ENCODE measurements around the gene IQSEC3. TPM values are rescaled to one million over a fixed set of nuclear protein-coding genes. Genes with fewer than 3 reads are reported as not detected.
"Not testable (repeated sequence)": the region's sequence is repeated elsewhere in the genome, so short reads cannot be mapped to it uniquely, and the experiment has no call there.

Gene IQSEC3
- total RNA-seq, 2 donors from 2014 or later, result 0.39 to 0.67 TPM

GRCh38 chr12:184811-185575 is 118.4 kb downstream of the IQSEC3 start:
- TF ChIP-seq CTCF (IDR thresholded peaks at IDR 0.05), result no peak

GRCh38 chr12:185576-185955 is 119.0 kb downstream of the IQSEC3 start:
- DNase-seq (ENCODE audit: low spot score), result no peak
- Histone ChIP-seq H3K4me3 (no peak overlapping the region), H3K27ac (no peak overlapping the region), H3K36me3 (no peaks in the 10 kb centered on the region), H3K27me3 (no peaks in the 10 kb centered on the region), H3K9me3 (no peaks in the 10 kb centered on the region), H3K4me1 (peaks cover 0 to 16% of the 10 kb centered on the region in 2 donors)
- no peak for TF ChIP-seq CTCF (IDR thresholded peaks at IDR 0.05)

More at GRCh38 chr12:184811-185575, 118.4 kb downstream of the IQSEC3 start:
- no peak for DNase-seq (ENCODE audit: low spot score)
- H3K27ac ChIP-seq, result no peak overlapping the region
- no peak overlapping the region for H3K4me3 ChIP-seq
- peaks cover 0 to 19% of the 10 kb centered on the region in 2 donors for H3K4me1 ChIP-seq
- H3K9me3 ChIP-seq, result no peaks in the 10 kb centered on the region
- no peaks in the 10 kb centered on the region for H3K27me3 ChIP-seq
- no peaks in the 10 kb centered on the region for H3K36me3 ChIP-seq

GRCh38 chr12:186006-186625 is 119.5 kb downstream of the IQSEC3 start:
- no peak for DNase-seq (ENCODE audit: low spot score)
- Histone ChIP-seq H3K36me3 (no peaks in the 10 kb centered on the region), H3K4me1 (peaks cover 0 to 13% of the 10 kb centered on the region in 2 donors)

GRCh38 chr12:187986-188909 is 121.7 kb downstream of the IQSEC3 start:
- H3K4me3 ChIP-seq, result peak overlapping the region; percentile 32 to 54
- not testable (repeated sequence) for H3K27ac ChIP-seq; H3K4me1 ChIP-seq; DNase-seq (ENCODE audit: low spot score); H3K36me3 ChIP-seq; H3K9me3 ChIP-seq; H3K27me3 ChIP-seq

More at GRCh38 chr12:186006-186625, 119.5 kb downstream of the IQSEC3 start:
- Histone ChIP-seq H3K27ac (no peak overlapping the region), H3K4me3 (no peak overlapping the region), H3K27me3 (no peaks in the 10 kb centered on the region), H3K9me3 (no peaks in the 10 kb centered on the region)
- no peak for TF ChIP-seq CTCF (IDR thresholded peaks at IDR 0.05)

- no peaks in the 10 kb centered on the region for H3K9me3 ChIP-seq
- H3K4me3 ChIP-seq, result peak overlapping the region; percentile 32 to 54
- no peaks in the 10 kb centered on the region for H3K27me3 ChIP-seq
- DNase-seq (ENCODE audit: low spot score), result no peak
- H3K36me3 ChIP-seq, result no peaks in the 10 kb centered on the region
- peaks cover 0 to 6% of the 10 kb centered on the region in 2 donors for H3K4me1 ChIP-seq
- no peak overlapping the region for H3K27ac ChIP-seq
- TF ChIP-seq CTCF (IDR thresholded peaks at IDR 0.05), result peak; percentile 88 to 94
Observed at GRCh38 chr12:188910-189621, 122.5 kb downstream of the IQSEC3 start.
